NCI-H460 (cell line): Measurements from ENCODE around the gene DPP7. TPM values are rescaled to one million over a fixed set of nuclear protein-coding genes. Genes with fewer than 3 reads are reported as not detected.
"Not testable (repeated sequence)": the region's sequence is repeated elsewhere in the genome, so short reads cannot be mapped to it uniquely, and the experiment has no call there.

ENCODE experiments used
- DNase-seq: peaks from one replicate; pipeline ENCODE4 v3.0.0-alpha.2; 2016; ENCODE audit warnings: low read depth; ENCODE audit errors: extremely low read depth
- total RNA-seq: library from RNA; depleted of rRNA; stranded (reverse); fragments of >200 nt; shearing (Covaris generic); gene quantifications from 2 replicates; pipeline ENCODE4 v1.2.3, GENCODE V29; 2014

Gene DPP7
- total RNA-seq, 1 experiment from 2014 or later, result 111 TPM

GRCh38 chr9:137148661-137149060 is 34.1 kb upstream of the DPP7 start:
- no peak for DNase-seq

- no peak for DNase-seq
Observed at GRCh38 chr9:137148242-137148641, 33.7 kb upstream of the DPP7 start.

GRCh38 chr9:137147793-137148160 is 33.2 kb upstream of the DPP7 start:
- no peak for DNase-seq

- DNase-seq, result no peak
Observed at GRCh38 chr9:137147091-137147792, 32.7 kb upstream of the DPP7 start.

- no peak for DNase-seq
Observed at GRCh38 chr9:137146527-137146918, 32.0 kb upstream of the DPP7 start.

GRCh38 chr9:137145731-137146526 is 31.4 kb upstream of the DPP7 start:
- no peak for DNase-seq

GRCh38 chr9:137143459-137143858 is 28.9 kb upstream of the DPP7 start:
- DNase-seq, result no peak

GRCh38 chr9:137141976-137142936 is 27.7 kb upstream of the DPP7 start:
- no peak for DNase-seq

- no peak for DNase-seq
Observed at GRCh38 chr9:137141050-137141810, 26.7 kb upstream of the DPP7 start.

- no peak for DNase-seq
Observed at GRCh38 chr9:137140151-137141012, 25.8 kb upstream of the DPP7 start.

GRCh38 chr9:137139468-137140150 is 25.1 kb upstream of the DPP7 start:
- DNase-seq, result no peak

- no peak for DNase-seq
Observed at GRCh38 chr9:137138722-137139467, 24.4 kb upstream of the DPP7 start, which contains the start of gene GRIN1. Gene GRIN1 (plus strand): TSS chr9:137139154. CDS start chr9:137139487, 333 bp downstream.

GRCh38 chr9:137138058-137138721 is 23.7 kb upstream of the DPP7 start:
- DNase-seq, result no peak

GRCh38 chr9:137136881-137137607 is 22.5 kb upstream of the DPP7 start:
- no peak for DNase-seq

GRCh38 chr9:137136261-137136880 is 21.8 kb upstream of the DPP7 start:
- DNase-seq, result no peak

- not testable (repeated sequence) for DNase-seq
Observed at GRCh38 chr9:137135154-137135553, 20.6 kb upstream of the DPP7 start.
